Natural killer cell (primary cell): ENCODE measurements around the gene ZSCAN5B. TPM values are rescaled to one million over a fixed set of nuclear protein-coding genes. Genes with fewer than 3 reads are reported as not detected.

ENCODE experiments used
- ATAC-seq, 3 donors: fragments of 150-1000 bp in 2 of 3; fragments of 200-7000 bp in 1 of 3; cut with Tn5 transposase; 1 replicate in 1 of 3; 2 replicates in 2 of 3; pipeline ENCODE4 v1.10.0; 2021; ENCODE audit warnings: mild to moderate bottlenecking in 2 of 3, moderate library complexity in 2 of 3
- DNase-seq, 2 donors: peaks; one replicate each; pipeline versions ENCODE4 v3.0.0 to v3.0.0-alpha.2; 2013 to 2021; ENCODE audit warnings: mixed read lengths in 1 of 2
- H3K27ac ChIP-seq: one replicate; pipeline ENCODE4 v1.5.1; 2013; ENCODE audit warnings: mild to moderate bottlenecking, low read length
- H3K27me3 ChIP-seq: one replicate; pipeline ENCODE4 v1.6.1; 2013; ENCODE audit warnings: low read length; ENCODE audit not compliant: control insufficient read depth, insufficient read depth
- H3K36me3 ChIP-seq: one replicate; pipeline ENCODE4 v1.6.1; 2013; ENCODE audit warnings: low read length; ENCODE audit not compliant: control insufficient read depth, insufficient read depth
- H3K4me1 ChIP-seq: one replicate; pipeline ENCODE4 v1.6.1; 2013; ENCODE audit warnings: low read length; ENCODE audit not compliant: control insufficient read depth, insufficient read depth
- H3K4me3 ChIP-seq: one replicate; pipeline ENCODE4 v1.5.1; 2013; ENCODE audit warnings: low read length
- H3K9me3 ChIP-seq: one replicate; pipeline ENCODE4 v1.6.1; 2013; ENCODE audit warnings: low read length; ENCODE audit not compliant: control insufficient read depth, insufficient read depth
- H3K27ac Mint-ChIP-seq, 2 donors: one replicate each; pipeline ENCODE4 v1.8.0; 2022; ENCODE audit warnings: mild to moderate bottlenecking in 2 of 2, mixed read lengths in 2 of 2, moderate library complexity in 1 of 2
- H3K27me3 Mint-ChIP-seq, 2 donors: one replicate each; pipeline ENCODE4 v1.8.0; 2022; ENCODE audit warnings: low read depth in 2 of 2, mixed read lengths in 2 of 2
- H3K36me3 Mint-ChIP-seq: one replicate; pipeline ENCODE4 v1.8.0; 2022; ENCODE audit warnings: mixed read lengths
- H3K4me1 Mint-ChIP-seq, 2 donors: one replicate each; pipeline ENCODE4 v1.8.0; 2022; ENCODE audit warnings: mixed read lengths in 2 of 2
- H3K4me3 Mint-ChIP-seq: one replicate; pipeline ENCODE4 v1.8.0; 2022; ENCODE audit warnings: mild to moderate bottlenecking, moderate library complexity, mixed read lengths
- H3K9me3 Mint-ChIP-seq, 2 donors: one replicate each; pipeline ENCODE4 v1.8.0; 2022; ENCODE audit warnings: mixed read lengths in 2 of 2
- CTCF ChIP-seq: fragments of 200-600 bp; IDR thresholded peaks from one replicate; pipeline ENCODE4 v1.8.0; 2022; ENCODE audit warnings: antibody characterized with exemption
- WGBS: methylation state at CpG from one replicate; pipeline ENCODE4 v1.1.7; 2013; ENCODE audit warnings: missing lambda C conversion rate; ENCODE audit not compliant: insufficient coverage; 5-methylcytosine and 5-hydroxymethylcytosine counted together
- intact Hi-C: fragments of 100-400 bp; cut with micrococcal nuclease; formaldehyde crosslinking; loops from one replicate; pipeline ENCODE4 v1.14.2; 2022
- total RNA-seq, 4 donors: library from RNA; stranded (reverse); fragments of 120-200 nt in 1 of 4; gene quantifications; one replicate each; pipeline versions ENCODE4 v1.2.3 to v1.2.4, GENCODE V29; 2013 to 2022

ZSCAN5B gene
- total RNA-seq, 3 donors from 2014 or later (not counting 1 experiment from before 2014, with no cell fraction given), result not detected

GRCh38 chr19:56159622-56160271 is 37.8 kb downstream of the ZSCAN5B start:
- Histone ChIP-seq H3K36me3 (peaks cover 7% of the 10 kb centered on the region), H3K27me3 (no peaks in the 10 kb centered on the region), H3K27ac (no peak overlapping the region), H3K4me3 (no peak overlapping the region), H3K9me3 (no peaks in the 10 kb centered on the region), H3K4me1 (peaks cover 6% of the 10 kb centered on the region)
- no peaks in the 10 kb centered on the region for H3K36me3 Mint-ChIP-seq
- ATAC-seq (no peak), DNase-seq (no peak)
- no peak overlapping the region for H3K4me3 Mint-ChIP-seq
- intact Hi-C loops, result no loop called here
- no peaks in the 10 kb centered on the region for H3K9me3 Mint-ChIP-seq
- H3K4me1 Mint-ChIP-seq, result peaks cover 0 to 10% of the 10 kb centered on the region in 2 donors
- H3K27me3 Mint-ChIP-seq, result no peaks in the 10 kb centered on the region
- 98% methylated on average over 69 of the region's 69 CpGs for WGBS
- TF ChIP-seq CTCF, result no peak
- no peak overlapping the region for H3K27ac Mint-ChIP-seq

GRCh38 chr19:56159009-56159559 is 38.5 kb downstream of the ZSCAN5B start:
- 97% methylated on average over 9 of the region's 9 CpGs for WGBS
- Histone ChIP-seq H3K4me1 (peaks cover 4% of the 10 kb centered on the region), H3K27ac (no peak overlapping the region), H3K4me3 (no peak overlapping the region), H3K27me3 (no peaks in the 10 kb centered on the region), H3K9me3 (no peaks in the 10 kb centered on the region), H3K36me3 (peaks cover 7% of the 10 kb centered on the region)
- Mint-ChIP-seq H3K9me3 (no peaks in the 10 kb centered on the region), H3K4me1 (peaks cover 0 to 10% of the 10 kb centered on the region in 2 donors), H3K36me3 (no peaks in the 10 kb centered on the region), H3K27ac (no peak overlapping the region), H3K4me3 (no peak overlapping the region), H3K27me3 (no peaks in the 10 kb centered on the region)
- TF ChIP-seq CTCF, result no peak
- no peak for ATAC-seq
- intact Hi-C loops, result no loop called here
- no peak for DNase-seq

GRCh38 chr19:56158170-56158757 is 39.3 kb downstream of the ZSCAN5B start:
- ATAC-seq, result no peak
- WGBS, result 88% methylated on average over 16 of the region's 16 CpGs
- DNase-seq, result no peak
- Histone ChIP-seq H3K27ac (no peak overlapping the region), H3K4me3 (no peak overlapping the region), H3K36me3 (peaks cover 7% of the 10 kb centered on the region), H3K4me1 (no peaks in the 10 kb centered on the region), H3K9me3 (no peaks in the 10 kb centered on the region), H3K27me3 (no peaks in the 10 kb centered on the region)
- Mint-ChIP-seq H3K27ac (no peak overlapping the region), H3K27me3 (no peaks in the 10 kb centered on the region), H3K36me3 (no peaks in the 10 kb centered on the region), H3K4me1 (peaks cover 0 to 17% of the 10 kb centered on the region in 2 donors), H3K9me3 (no peaks in the 10 kb centered on the region), H3K4me3 (no peak overlapping the region)
- TF ChIP-seq CTCF, result no peak
- intact Hi-C loops, result no loop called here
